Prostate gland (tissue), 2 donors: Measurements from ENCODE around the gene DZIP3.

ENCODE experiments used
- CTCF ChIP-seq, 4 experiments: fragments of 200-600 bp in 2 of 4; fragments of 450-650 bp in 2 of 4; sonication (generic) in 2 of 4; IDR thresholded peaks; 1 replicate in 3 of 4; 2 replicates in 1 of 4; pipeline ENCODE4 v1.5.1; 2016 to 2019; ENCODE audit warnings: antibody characterized with exemption in 4 of 4, mild to moderate bottlenecking in 2 of 4, moderate library complexity in 2 of 4
- POLR2A ChIP-seq: fragments of 450-650 bp; IDR thresholded peaks from one replicate; pipeline ENCODE4 v1.6.1; 2016; ENCODE audit warnings: antibody characterized with exemption, mild to moderate bottlenecking
- POLR2AphosphoS5 ChIP-seq: sonication (generic); formaldehyde crosslinking; IDR thresholded peaks from one replicate; pipeline ENCODE4 v1.6.1; 2017; ENCODE audit warnings: antibody characterized with exemption

- TF ChIP-seq CTCF (IDR thresholded peaks at IDR 0.05) (no peak), POLR2A (no peak), POLR2AphosphoS5 (no peak)
These were observed 74.7 kb downstream of the DZIP3 start for GRCh38 chr3:108664266-108664665.
